SK-N-SH (cell line): ENCODE results near the gene BTBD9. TPM values are rescaled to one million over a fixed set of nuclear protein-coding genes. Genes with fewer than 3 reads are reported as not detected.

ENCODE experiments used
- CTCF ChIA-PET: fragments of 300-600, 350-600 bp; formaldehyde crosslinking; extraction: SDS; loops from one replicate; lab custom pipeline; 2021; lab: Yijun Ruan, JAX
- POLR2A ChIA-PET: fragments of 350-600 bp; sonication (Branson Sonifier 250); formaldehyde crosslinking; extraction: SDS; loops from one replicate; lab custom pipeline; 2020; ENCODE audit warnings: antibody characterized with exemption, inconsistent platforms; lab: Yijun Ruan, JAX
- DNase-seq: peaks from one replicate; pipeline ENCODE4 v3.0.0; 2012
- H2AFZ ChIP-seq: fragments of 200-600 bp; sonication (generic); 2 replicates; pipeline ENCODE4 v1.8.1; 2016; ENCODE audit warnings: antibody characterized with exemption, mild to moderate bottlenecking, low read depth
- H3F3A ChIP-seq: fragments of 200-600 bp; sonication (generic); replicated peaks from 2 replicates; pipeline ENCODE3; 2016; ENCODE audit warnings: antibody characterized with exemption, mild to moderate bottlenecking; ENCODE audit not compliant: insufficient read depth
- H3K27ac ChIP-seq, 2 experiments: fragments of 200-500 bp in 1 of 2; fragments of 200-600 bp in 1 of 2; sonication (Bioruptor generic) in 1 of 2; sonication (generic), shearing (Covaris generic) in 1 of 2; 2 replicates each; pipeline versions ENCODE4 v1.5.1 to v1.6.1; 2014 to 2016; ENCODE audit warnings: low read depth in 2 of 2, inconsistent platforms in 1 of 2, low read length in 1 of 2, mild to moderate bottlenecking in 1 of 2, mixed read lengths in 1 of 2
- H3K27me3 ChIP-seq: fragments of 200-600 bp; sonication (generic), shearing (Covaris generic); 2 replicates; pipeline ENCODE4 v1.6.1; 2016; ENCODE audit warnings: mixed run types; ENCODE audit not compliant: insufficient read depth
- H3K36me3 ChIP-seq, 2 experiments: fragments of 200-500 bp in 1 of 2; fragments of 200-600 bp in 1 of 2; sonication (Bioruptor generic) in 1 of 2; sonication (generic) in 1 of 2; replicated peaks in 1 of 2; 2 replicates each; pipeline versions ENCODE3 to v1.5.1; 2014 to 2016; ENCODE audit warnings: low read length in 1 of 2, mild to moderate bottlenecking in 1 of 2; ENCODE audit not compliant: insufficient read depth in 2 of 2, control insufficient read depth in 1 of 2
- H3K4me1 ChIP-seq, 2 experiments: fragments of 200-500 bp in 1 of 2; fragments of 200-600 bp in 1 of 2; sonication (Bioruptor generic) in 1 of 2; sonication (generic), shearing (Covaris generic) in 1 of 2; 2 replicates each; pipeline versions ENCODE4 v1.5.1 to v1.6.1; 2014 to 2016; ENCODE audit warnings: low read depth in 1 of 2, low read length in 1 of 2, mixed run types in 1 of 2; ENCODE audit not compliant: insufficient read depth in 2 of 2, control insufficient read depth in 1 of 2
- H3K4me2 ChIP-seq: fragments of 200-600 bp; sonication (generic), shearing (Covaris generic); 2 replicates; pipeline ENCODE4 v1.6.1; 2017; ENCODE audit warnings: mixed run types
- H3K4me3 ChIP-seq, 2 experiments: fragments of 200-500 bp in 1 of 2; fragments of 200-600 bp in 1 of 2; sonication (Bioruptor generic) in 1 of 2; sonication (generic), shearing (Covaris generic) in 1 of 2; 2 replicates each; pipeline versions ENCODE4 v1.5.1 to v1.8.1; 2014 to 2016; ENCODE audit warnings: low read depth in 2 of 2, inconsistent platforms in 1 of 2, low read length in 1 of 2, mild to moderate bottlenecking in 1 of 2, mixed read lengths in 1 of 2, moderate library complexity in 1 of 2
- H3K79me2 ChIP-seq: fragments of 200-600 bp; sonication (generic); 2 replicates; pipeline ENCODE4 v1.8.1; 2017; ENCODE audit warnings: mild to moderate bottlenecking; ENCODE audit not compliant: insufficient read depth
- H3K9ac ChIP-seq: fragments of 200-600 bp; sonication (generic); 2 replicates; pipeline ENCODE4 v1.6.1; 2017; ENCODE audit warnings: mixed run types
- H3K9me2 ChIP-seq: fragments of 200-600 bp; sonication (generic); 2 replicates; pipeline ENCODE4 v1.6.1; 2017; ENCODE audit warnings: mixed run types
- H3K9me3 ChIP-seq: fragments of 200-600 bp; sonication (generic); 2 replicates; pipeline ENCODE4 v1.6.1; 2017; ENCODE audit warnings: mixed run types, mild to moderate bottlenecking, moderate library complexity
- H4K20me1 ChIP-seq: fragments of 200-600 bp; sonication (generic); 2 replicates; pipeline ENCODE4 v1.6.1; 2017; ENCODE audit warnings: mild to moderate bottlenecking, mixed run types; ENCODE audit not compliant: insufficient read depth
- ELF1 ChIP-seq: IDR thresholded peaks from 2 replicates; pipeline ENCODE4 v1.4.0; 2012
- EZH2phosphoT487 ChIP-seq: fragments of 200-600 bp; sonication (generic); IDR thresholded peaks from 2 replicates; pipeline ENCODE4 v1.6.1; 2017; ENCODE audit warnings: low read depth, mixed run types, mild to moderate bottlenecking, antibody characterized with exemption, moderate library complexity, borderline replicate concordance
- FOSL2 ChIP-seq: IDR thresholded peaks from 2 replicates; pipeline ENCODE4 v1.4.0; 2012; ENCODE audit warnings: low read depth, mild to moderate bottlenecking, moderate library complexity, borderline replicate concordance
- FOXJ3 ChIP-seq: sonication (generic); formaldehyde crosslinking; IDR thresholded peaks from 2 replicates; pipeline ENCODE4 v1.5.1; 2020; ENCODE audit warnings: mild to moderate bottlenecking, missing genetic modification reagents
- FOXM1 ChIP-seq: IDR thresholded peaks from 2 replicates; pipeline ENCODE4 v1.4.0; 2012; ENCODE audit warnings: low read depth, mild to moderate bottlenecking
- GABPA ChIP-seq: IDR thresholded peaks from 2 replicates; pipeline ENCODE4 v1.4.0; 2012; ENCODE audit warnings: low read depth, mild to moderate bottlenecking
- MXI1 ChIP-seq: IDR thresholded peaks from 2 replicates; pipeline ENCODE4 v1.6.1; 2012; ENCODE audit warnings: mild to moderate bottlenecking, low read depth, low read length, improper control_type of control experiment
- NFIC ChIP-seq: IDR thresholded peaks from 2 replicates; pipeline ENCODE4 v1.4.0; 2012; ENCODE audit warnings: borderline replicate concordance
- NRF1 ChIP-seq: IDR thresholded peaks from 2 replicates; pipeline ENCODE4 v1.6.1; 2012; ENCODE audit warnings: low read depth, mild to moderate bottlenecking, low read length
- POLR2AphosphoS5 ChIP-seq: IDR thresholded peaks from 2 replicates; pipeline ENCODE4 v1.6.1; 2012; ENCODE audit warnings: low read depth, low read length
- RAD21 ChIP-seq: IDR thresholded peaks from 2 replicates; pipeline ENCODE4 v1.6.1; 2012; ENCODE audit warnings: mild to moderate bottlenecking, low read length
- RCOR1 ChIP-seq: fragments of 150-350 bp; IDR thresholded peaks from 2 replicates; pipeline ENCODE4 v1.6.1; 2017; ENCODE audit warnings: antibody characterized with exemption, low read length
- RXRA ChIP-seq: IDR thresholded peaks from 2 replicates; pipeline ENCODE4 v1.4.0; 2012; ENCODE audit warnings: low read depth, mild to moderate bottlenecking, borderline replicate concordance
- SIN3A ChIP-seq: IDR thresholded peaks from 2 replicates; pipeline ENCODE4 v1.6.1; 2012; ENCODE audit warnings: low read depth, mild to moderate bottlenecking, low read length, moderate library complexity, borderline replicate concordance
- SMC3 ChIP-seq: IDR thresholded peaks from 2 replicates; pipeline ENCODE4 v1.6.1; 2012; ENCODE audit warnings: low read depth, low read length, improper control_type of control experiment
- TAF1 ChIP-seq: IDR thresholded peaks from 2 replicates; pipeline ENCODE4 v1.6.1; 2012; ENCODE audit warnings: low read depth, mild to moderate bottlenecking, low read length, moderate library complexity, borderline replicate concordance
- TCF12 ChIP-seq: IDR thresholded peaks from 2 replicates; pipeline ENCODE4 v1.4.0; 2012
- TEAD4 ChIP-seq: IDR thresholded peaks from 2 replicates; pipeline ENCODE4 v1.4.0; 2012; ENCODE audit warnings: mild to moderate bottlenecking, borderline replicate concordance; ENCODE audit not compliant: insufficient read depth
- YY1 ChIP-seq: IDR thresholded peaks from 2 replicates; pipeline ENCODE4 v1.4.0; 2012; ENCODE audit warnings: low read depth, mild to moderate bottlenecking
- WGBS: methylation state at CpG from one replicate; pipeline ENCODE4 v1.1.6; 2017; ENCODE audit warnings: low lambda C conversion rate; 5-methylcytosine and 5-hydroxymethylcytosine counted together
- polyA plus RNA-seq, 3 experiments: library from polyadenylated mRNA; depleted of rRNA; stranded (reverse); fragments of >200 nt; gene quantifications; 2 replicates each; pipeline ENCODE4 v1.2.3, GENCODE V29; 2012
- TF ChIP-seq, protein P1 (sequence below): fragments of 150-350 bp; IDR thresholded peaks from 2 replicates; pipeline ENCODE4 v1.6.1; 2017; ENCODE audit warnings: antibody characterized with exemption, low read length, low read depth, borderline replicate concordance
- TF ChIP-seq, protein P2 (sequence below): IDR thresholded peaks from 2 replicates; pipeline ENCODE4 v1.4.0; 2012; ENCODE audit warnings: low read depth, borderline replicate concordance
- TF ChIP-seq, protein P3 (sequence below): IDR thresholded peaks from 2 replicates; pipeline ENCODE4 v1.4.0; 2012; ENCODE audit warnings: low read depth
- TF ChIP-seq, protein P4 (sequence below): IDR thresholded peaks from 2 replicates; pipeline ENCODE4 v1.6.1; 2012; ENCODE audit warnings: mild to moderate bottlenecking, low read depth, low read length, moderate library complexity

Gene BTBD9
- polyA plus RNA-seq, 1 of the 3 experiments (the other 2 are of a cell fraction): 2.2 TPM

DNA sequence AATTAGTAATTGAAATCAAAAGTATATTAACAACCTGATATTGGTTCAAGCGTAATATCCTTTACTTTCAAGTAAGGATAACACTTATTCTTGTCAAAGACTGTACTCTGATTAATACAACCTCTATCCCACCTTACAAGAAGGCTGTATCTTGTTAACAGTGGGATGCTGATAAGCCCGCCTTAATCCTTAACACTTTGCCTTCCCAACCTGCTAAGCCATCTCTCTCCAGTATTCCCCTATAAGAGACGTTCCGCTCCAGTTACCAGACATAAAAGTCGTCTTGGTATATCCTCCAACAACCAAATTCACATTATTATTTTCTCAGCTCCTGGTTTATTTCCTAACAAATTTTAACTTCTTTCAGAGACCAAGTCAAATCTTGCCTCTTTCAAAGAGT is 2.0 kb downstream of the BTBD9 start:
- no peak overlapping the region for H3K4me3 ChIP-seq
- no peak overlapping the region for H3K27ac ChIP-seq
- H3K9me2 ChIP-seq: no peaks in the 10 kb centered on the region
- 88% methylated on average over 5 of the region's 5 CpGs for WGBS
- no peaks in the 10 kb centered on the region for H3K9me3 ChIP-seq
- H3F3A ChIP-seq: peaks cover 4% of the 10 kb centered on the region
- H4K20me1 ChIP-seq: no peaks in the 10 kb centered on the region
- no peaks in the 10 kb centered on the region for H3K36me3 ChIP-seq
- peaks cover 0 to 9% of the 10 kb centered on the region in 2 experiments; a peak in 2 of 4 replicates for H3K4me1 ChIP-seq
- H3K27me3 ChIP-seq: no peaks in the 10 kb centered on the region
- no peak for DNase-seq
- no peak overlapping the region for H3K9ac ChIP-seq
- CTCF ChIA-PET: no interaction called here
- no peak overlapping the region; the same call in 1 of the 2 replicates for H3K4me2 ChIP-seq
- H3K79me2 ChIP-seq: peaks cover 34% of the 10 kb centered on the region
- POLR2A ChIA-PET: no interaction called here
- no peak for TF ChIP-seq SIN3A
- no peak for TF ChIP-seq GABPA
- no peak for TF ChIP-seq RXRA
- no peak for TF ChIP-seq RCOR1
- TF ChIP-seq, protein P1, sequence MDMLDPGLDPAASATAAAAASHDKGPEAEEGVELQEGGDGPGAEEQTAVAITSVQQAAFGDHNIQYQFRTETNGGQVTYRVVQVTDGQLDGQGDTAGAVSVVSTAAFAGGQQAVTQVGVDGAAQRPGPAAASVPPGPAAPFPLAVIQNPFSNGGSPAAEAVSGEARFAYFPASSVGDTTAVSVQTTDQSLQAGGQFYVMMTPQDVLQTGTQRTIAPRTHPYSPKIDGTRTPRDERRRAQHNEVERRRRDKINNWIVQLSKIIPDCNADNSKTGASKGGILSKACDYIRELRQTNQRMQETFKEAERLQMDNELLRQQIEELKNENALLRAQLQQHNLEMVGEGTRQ: no peak
- no peak for TF ChIP-seq TCF12
- no peak for TF ChIP-seq FOXM1
- no peak for TF ChIP-seq FOSL2
- no peak for TF ChIP-seq POLR2AphosphoS5
- no peak for TF ChIP-seq MXI1
- TF ChIP-seq NRF1: no peak
- no peak for TF ChIP-seq FOXJ3
- TF ChIP-seq, protein P2, sequence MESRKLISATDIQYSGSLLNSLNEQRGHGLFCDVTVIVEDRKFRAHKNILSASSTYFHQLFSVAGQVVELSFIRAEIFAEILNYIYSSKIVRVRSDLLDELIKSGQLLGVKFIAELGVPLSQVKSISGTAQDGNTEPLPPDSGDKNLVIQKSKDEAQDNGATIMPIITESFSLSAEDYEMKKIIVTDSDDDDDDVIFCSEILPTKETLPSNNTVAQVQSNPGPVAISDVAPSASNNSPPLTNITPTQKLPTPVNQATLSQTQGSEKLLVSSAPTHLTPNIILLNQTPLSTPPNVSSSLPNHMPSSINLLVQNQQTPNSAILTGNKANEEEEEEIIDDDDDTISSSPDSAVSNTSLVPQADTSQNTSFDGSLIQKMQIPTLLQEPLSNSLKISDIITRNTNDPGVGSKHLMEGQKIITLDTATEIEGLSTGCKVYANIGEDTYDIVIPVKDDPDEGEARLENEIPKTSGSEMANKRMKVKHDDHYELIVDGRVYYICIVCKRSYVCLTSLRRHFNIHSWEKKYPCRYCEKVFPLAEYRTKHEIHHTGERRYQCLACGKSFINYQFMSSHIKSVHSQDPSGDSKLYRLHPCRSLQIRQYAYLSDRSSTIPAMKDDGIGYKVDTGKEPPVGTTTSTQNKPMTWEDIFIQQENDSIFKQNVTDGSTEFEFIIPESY: no peak
- TF ChIP-seq ELF1: no peak
- no peak overlapping the region for H2AFZ ChIP-seq

DNA sequence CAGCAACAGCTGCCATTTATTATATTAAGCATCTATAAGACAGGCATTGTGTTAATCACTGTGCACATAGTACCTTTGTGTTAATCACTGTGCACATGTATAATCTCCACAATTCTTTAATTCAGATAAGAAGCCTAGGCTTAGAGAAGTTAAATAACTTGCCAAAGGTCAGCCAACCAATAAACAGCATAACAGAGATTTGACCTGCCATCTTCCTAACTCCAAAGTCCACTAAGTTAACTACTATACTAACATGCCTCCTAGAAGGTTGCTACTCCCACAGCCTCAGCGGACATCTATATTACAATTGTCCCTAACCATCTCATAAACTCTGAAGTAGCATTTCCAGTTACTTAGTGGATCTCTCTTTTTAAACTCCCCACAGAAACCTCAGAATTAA is 3.7 kb downstream of the BTBD9 start:
- H3K9me3 ChIP-seq: no peaks in the 10 kb centered on the region
- H3F3A ChIP-seq: peaks cover 4% of the 10 kb centered on the region
- H3K4me2 ChIP-seq: no peak overlapping the region
- peaks cover 27% of the 10 kb centered on the region for H3K79me2 ChIP-seq
- WGBS: 50% methylated on average over 1 of the region's 1 CpG
- no peaks in the 10 kb centered on the region for H3K27me3 ChIP-seq
- H3K4me3 ChIP-seq: no peak overlapping the region
- H3K36me3 ChIP-seq: no peaks in the 10 kb centered on the region
- H3K9ac ChIP-seq: no peak overlapping the region
- ChIA-PET POLR2A (no interaction called here), CTCF (no interaction called here)
- no peaks in the 10 kb centered on the region for H3K9me2 ChIP-seq
- H4K20me1 ChIP-seq: no peaks in the 10 kb centered on the region
- H2AFZ ChIP-seq: no peak overlapping the region
- peaks cover 0 to 9% of the 10 kb centered on the region in 2 experiments; a peak in 2 of 4 replicates for H3K4me1 ChIP-seq
- no peak overlapping the region for H3K27ac ChIP-seq
- DNase-seq: no peak
- TF ChIP-seq RXRA: no peak
- TF ChIP-seq YY1: no peak
- no peak for TF ChIP-seq RAD21
- TF ChIP-seq RCOR1: no peak
- TF ChIP-seq, protein P3, sequence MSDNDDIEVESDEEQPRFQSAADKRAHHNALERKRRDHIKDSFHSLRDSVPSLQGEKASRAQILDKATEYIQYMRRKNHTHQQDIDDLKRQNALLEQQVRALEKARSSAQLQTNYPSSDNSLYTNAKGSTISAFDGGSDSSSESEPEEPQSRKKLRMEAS: no peak
- TF ChIP-seq NFIC: no peak
- TF ChIP-seq, protein P4, sequence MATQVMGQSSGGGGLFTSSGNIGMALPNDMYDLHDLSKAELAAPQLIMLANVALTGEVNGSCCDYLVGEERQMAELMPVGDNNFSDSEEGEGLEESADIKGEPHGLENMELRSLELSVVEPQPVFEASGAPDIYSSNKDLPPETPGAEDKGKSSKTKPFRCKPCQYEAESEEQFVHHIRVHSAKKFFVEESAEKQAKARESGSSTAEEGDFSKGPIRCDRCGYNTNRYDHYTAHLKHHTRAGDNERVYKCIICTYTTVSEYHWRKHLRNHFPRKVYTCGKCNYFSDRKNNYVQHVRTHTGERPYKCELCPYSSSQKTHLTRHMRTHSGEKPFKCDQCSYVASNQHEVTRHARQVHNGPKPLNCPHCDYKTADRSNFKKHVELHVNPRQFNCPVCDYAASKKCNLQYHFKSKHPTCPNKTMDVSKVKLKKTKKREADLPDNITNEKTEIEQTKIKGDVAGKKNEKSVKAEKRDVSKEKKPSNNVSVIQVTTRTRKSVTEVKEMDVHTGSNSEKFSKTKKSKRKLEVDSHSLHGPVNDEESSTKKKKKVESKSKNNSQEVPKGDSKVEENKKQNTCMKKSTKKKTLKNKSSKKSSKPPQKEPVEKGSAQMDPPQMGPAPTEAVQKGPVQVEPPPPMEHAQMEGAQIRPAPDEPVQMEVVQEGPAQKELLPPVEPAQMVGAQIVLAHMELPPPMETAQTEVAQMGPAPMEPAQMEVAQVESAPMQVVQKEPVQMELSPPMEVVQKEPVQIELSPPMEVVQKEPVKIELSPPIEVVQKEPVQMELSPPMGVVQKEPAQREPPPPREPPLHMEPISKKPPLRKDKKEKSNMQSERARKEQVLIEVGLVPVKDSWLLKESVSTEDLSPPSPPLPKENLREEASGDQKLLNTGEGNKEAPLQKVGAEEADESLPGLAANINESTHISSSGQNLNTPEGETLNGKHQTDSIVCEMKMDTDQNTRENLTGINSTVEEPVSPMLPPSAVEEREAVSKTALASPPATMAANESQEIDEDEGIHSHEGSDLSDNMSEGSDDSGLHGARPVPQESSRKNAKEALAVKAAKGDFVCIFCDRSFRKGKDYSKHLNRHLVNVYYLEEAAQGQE: no peak
- no peak for TF ChIP-seq TAF1
- TF ChIP-seq EZH2phosphoT487: no peak
- TF ChIP-seq TEAD4: no peak
- TF ChIP-seq, protein P1: no peak
- TF ChIP-seq SMC3: no peak
